GM18511 (cell line): ENCODE data around the gene SLC16A14.

Source experiments
- ATAC-seq: cut with Tn5 transposase; IDR thresholded peaks from one replicate; pipeline ENCODE4 v1.9.1; 2021; ENCODE audit warnings: mild to moderate bottlenecking, moderate library complexity; ENCODE audit not compliant: unreplicated experiment

Gene SLC16A14

GRCh38 chr2:230043025-230043424, 25.7 kb downstream of the SLC16A14 start:
- no peak for ATAC-seq

DNA sequence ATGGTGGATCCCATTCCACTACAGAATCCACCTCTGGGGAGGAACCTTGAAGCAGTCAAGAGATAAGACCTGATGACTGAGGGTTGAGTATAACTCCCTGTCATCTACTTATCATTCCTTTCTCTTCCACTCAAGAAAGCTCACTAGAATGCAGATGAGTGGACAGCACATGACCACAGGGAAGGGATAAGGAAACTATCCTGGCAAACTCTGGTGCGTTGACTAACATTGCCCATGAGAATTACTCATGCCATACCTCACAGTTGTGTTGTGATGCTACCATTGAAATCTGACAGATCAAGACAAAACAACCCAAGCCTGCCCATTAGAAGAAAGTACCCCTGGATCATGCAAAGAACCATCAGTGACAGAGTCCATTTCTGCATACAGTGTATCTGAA, 26.5 kb downstream of the SLC16A14 start:
- no peak for ATAC-seq

GRCh38 chr2:230023313-230023712, 45.4 kb downstream of the SLC16A14 start:
- no peak for ATAC-seq

DNA sequence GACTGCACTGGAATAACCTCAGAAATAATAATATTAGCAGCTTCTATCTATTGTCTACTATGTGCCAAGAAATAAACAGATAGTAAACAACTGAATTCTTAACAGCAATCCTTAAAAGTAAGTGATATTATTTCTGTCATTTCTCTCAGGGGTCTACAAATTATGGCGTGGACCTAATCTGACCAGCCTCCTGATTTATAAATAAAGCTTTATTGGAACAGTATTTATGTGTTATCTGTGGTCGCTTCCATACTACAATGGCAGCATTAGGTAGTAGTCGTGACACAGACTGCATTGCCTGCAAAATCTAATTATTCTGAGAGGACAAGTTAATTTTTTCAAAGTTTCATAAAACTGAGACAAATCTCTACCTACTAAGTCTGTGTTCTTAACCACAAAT, 49.0 kb downstream of the SLC16A14 start:
- ATAC-seq: no peak

GRCh38 chr2:230018153-230018552, 50.6 kb downstream of the SLC16A14 start:
- no peak for ATAC-seq

GRCh38 chr2:230016844-230017243, 51.9 kb downstream of the SLC16A14 start:
- no peak for ATAC-seq

GRCh38 chr2:230012267-230012884, 56.3 kb downstream of the SLC16A14 start:
- no peak for ATAC-seq

DNA sequence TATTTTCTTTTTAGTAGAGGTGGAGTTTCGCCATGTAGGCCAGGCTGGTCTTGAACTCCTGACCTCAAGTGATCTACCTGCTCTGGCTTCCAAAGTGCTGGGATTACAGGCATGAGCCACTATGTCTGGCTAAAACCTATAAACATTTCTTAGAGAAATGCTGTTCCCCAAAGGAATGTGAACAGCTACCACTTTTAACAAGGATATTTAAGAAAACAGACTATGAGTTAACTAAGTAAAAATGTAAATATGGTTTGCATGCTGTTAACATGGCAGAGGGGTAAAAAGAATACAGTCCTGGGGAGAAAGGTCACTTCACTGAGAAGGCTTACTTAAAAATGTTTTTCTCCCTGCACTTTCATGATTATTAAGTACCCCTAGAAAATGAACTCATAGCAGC, 57.1 kb downstream of the SLC16A14 start:
- no peak for ATAC-seq

DNA sequence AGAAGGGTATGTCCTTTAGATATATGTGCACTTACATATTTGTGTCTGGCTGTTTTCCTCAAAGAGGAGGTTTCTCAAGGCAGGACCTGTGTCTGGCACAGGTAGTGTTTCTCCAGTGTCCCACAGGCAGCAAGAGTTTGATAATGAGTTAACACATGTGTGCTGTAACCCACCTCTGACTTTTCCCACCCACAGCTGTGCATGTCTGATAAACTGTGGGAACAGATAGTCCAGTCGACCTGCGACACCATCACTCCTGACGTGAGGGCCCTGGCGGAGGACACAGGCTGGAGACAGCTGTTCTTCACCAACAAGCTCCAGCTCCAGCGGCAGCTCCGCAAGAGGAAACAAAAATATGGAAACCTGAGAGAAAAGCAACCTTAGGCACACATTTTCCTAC, 58.2 kb downstream of the SLC16A14 start:
- no peak for ATAC-seq

GRCh38 chr2:230008708-230009066, 60.0 kb downstream of the SLC16A14 start:
- ATAC-seq: no peak

- no peak for ATAC-seq
These were observed 60.6 kb downstream of the SLC16A14 start for GRCh38 chr2:230007931-230008707.

- ATAC-seq: peak; percentile 94
These were observed 68.4 kb downstream of the SLC16A14 start for GRCh38 chr2:230000118-230000841.

DNA sequence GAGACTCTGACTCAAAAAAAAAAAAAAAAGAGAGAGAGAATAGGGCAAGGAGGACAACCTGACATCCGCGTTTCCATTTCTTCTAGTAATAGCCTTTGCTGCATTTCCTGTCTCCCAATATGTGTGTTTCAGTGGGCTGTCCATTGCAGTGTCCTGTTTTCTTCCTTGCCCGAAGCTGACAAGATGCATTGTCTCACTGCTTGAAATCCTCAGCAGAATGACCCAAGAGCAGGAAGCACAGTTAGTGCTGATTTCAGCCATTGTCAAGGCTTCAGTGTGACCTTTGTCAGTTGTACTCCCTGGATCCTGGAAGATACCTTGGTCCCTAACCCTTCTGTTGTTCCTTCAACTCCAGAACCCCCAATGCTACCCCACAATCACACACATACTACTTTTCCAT, 71.2 kb downstream of the SLC16A14 start:
- no peak for ATAC-seq

- ATAC-seq: no peak
These were observed 72.4 kb downstream of the SLC16A14 start for GRCh38 chr2:229996320-229996719.

DNA sequence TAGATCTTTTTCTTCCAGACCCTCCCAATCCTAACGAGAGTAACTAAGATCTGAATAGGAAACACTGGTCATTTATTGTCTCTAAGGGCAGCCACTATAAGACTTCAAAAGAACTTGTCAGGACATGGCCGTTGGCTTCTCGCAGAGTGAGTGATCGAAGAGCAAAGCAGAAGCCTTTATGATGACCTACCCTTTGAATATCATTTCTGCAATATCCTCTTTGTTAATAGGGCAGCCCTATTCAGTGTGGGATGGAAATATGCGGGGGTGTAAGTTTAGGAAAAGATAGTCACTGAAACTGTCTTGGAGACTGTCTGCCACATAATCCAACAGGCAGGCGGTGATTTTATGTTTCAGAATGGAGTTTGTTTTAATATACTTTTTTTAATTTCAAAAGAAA, 75.5 kb downstream of the SLC16A14 start:
- no peak for ATAC-seq
